Activated T-helper 9 cell treated with anti-CD3 and anti-CD28 coated beads, Interleukin-2, amount 50 U/mL, for 16 hours (primary cell): ENCODE measurements around the gene VDAC2.
"Not testable (repeated sequence)": the region's sequence is repeated elsewhere in the genome, so short reads cannot be mapped to it uniquely, and the experiment has no call there.

Experiments used
- DNase-seq: peaks from one replicate; pipeline ENCODE4 v3.0.0-alpha.2; 2020; ENCODE audit warnings: low read depth

The VDAC2 gene, protein sequence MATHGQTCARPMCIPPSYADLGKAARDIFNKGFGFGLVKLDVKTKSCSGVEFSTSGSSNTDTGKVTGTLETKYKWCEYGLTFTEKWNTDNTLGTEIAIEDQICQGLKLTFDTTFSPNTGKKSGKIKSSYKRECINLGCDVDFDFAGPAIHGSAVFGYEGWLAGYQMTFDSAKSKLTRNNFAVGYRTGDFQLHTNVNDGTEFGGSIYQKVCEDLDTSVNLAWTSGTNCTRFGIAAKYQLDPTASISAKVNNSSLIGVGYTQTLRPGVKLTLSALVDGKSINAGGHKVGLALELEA

GRCh38 chr10:75210282-75211006 lies at the start of gene VDAC2:
VDAC2 (plus strand) TSS chr10:75210796; CDS start chr10:75211159, 363 bp downstream.
- DNase-seq, result peak; percentile 92

- no peak for DNase-seq
Measured at GRCh38 chr10:75165684-75166622, 44.6 kb upstream of the VDAC2 start.

DNA sequence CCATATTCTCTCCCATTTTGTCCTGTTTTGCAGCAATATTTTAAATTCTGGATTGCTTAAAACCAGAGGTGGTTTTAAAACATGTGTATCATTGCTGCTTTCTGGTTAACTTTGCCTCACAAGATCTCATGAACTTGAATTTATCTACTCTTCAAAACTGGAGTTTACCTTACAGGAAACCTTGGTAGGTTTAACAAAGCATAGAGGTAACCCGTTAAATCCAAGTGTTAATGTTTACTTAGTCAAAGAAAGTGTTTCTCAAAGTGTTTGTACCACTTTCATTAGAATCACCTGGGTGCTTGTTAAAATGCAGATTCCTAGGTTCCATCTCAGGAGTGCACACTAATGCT lies 44.0 kb upstream of the VDAC2 start:
- DNase-seq, result no peak

DNA sequence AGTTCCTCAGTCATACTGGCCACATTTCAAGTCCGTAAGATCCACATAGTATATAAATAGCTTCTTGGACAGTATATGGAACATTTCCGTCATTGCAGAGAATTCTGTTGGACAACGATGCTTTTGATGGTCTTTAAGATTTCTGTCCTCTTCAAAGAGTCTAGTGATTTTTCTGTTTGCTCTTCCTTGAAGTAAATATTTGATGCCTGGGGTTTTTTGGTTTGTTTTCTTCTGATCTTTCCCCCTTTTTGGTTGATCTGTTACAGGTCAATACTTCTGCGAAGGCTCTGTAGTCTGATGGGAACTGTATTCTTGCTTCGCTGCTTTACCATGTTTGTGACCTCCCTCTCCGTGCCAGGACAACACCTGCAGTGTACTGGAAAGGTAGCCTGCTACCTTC lies 42.3 kb upstream of the VDAC2 start:
- DNase-seq, result no peak

DNA sequence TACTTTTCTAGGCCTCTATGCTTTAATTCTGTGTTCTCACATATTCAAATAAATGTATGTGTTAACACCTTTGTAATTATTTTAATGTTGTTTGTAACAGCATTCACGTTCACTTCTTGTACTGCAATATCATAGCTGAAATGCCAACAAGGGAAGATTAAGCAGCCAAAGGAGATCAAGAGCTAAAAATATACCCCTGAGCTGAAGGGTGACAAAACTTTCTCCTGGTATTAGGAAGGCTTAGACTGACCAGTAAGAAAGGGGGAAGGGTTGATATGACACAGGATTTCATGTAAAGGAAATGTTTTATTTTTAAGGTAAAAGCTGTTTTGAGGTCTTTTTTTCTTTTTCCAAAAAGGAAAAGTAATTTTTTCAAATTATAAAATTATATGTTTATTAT lies 40.4 kb upstream of the VDAC2 start:
- no peak for DNase-seq

- DNase-seq, result no peak
Measured at GRCh38 chr10:75175046-75175445, 35.5 kb upstream of the VDAC2 start.

- DNase-seq, result no peak
Measured at GRCh38 chr10:75176046-75176445, 34.5 kb upstream of the VDAC2 start.

DNA sequence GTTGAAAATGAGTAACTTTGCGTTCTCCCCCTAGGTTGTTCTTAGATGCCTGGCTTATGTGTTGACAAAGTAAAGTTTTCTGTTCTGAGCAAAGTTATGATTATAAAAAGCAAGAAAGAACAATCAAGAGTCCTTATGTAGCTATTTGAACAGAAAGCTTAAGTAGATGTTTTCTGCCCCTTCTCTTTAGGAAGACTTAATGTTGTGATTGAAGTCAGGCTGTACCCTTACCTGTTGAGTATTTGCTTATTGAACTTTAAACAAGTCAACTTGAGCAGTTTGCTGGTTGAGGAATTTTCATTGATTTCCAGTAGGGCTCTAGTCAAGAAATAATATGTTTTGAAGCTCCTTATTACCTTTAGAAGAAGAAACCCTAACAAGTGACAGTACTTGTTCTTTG lies 33.9 kb upstream of the VDAC2 start:
- no peak for DNase-seq

GRCh38 chr10:75179657-75180177 lies 30.9 kb upstream of the VDAC2 start:
- no peak for DNase-seq

DNA sequence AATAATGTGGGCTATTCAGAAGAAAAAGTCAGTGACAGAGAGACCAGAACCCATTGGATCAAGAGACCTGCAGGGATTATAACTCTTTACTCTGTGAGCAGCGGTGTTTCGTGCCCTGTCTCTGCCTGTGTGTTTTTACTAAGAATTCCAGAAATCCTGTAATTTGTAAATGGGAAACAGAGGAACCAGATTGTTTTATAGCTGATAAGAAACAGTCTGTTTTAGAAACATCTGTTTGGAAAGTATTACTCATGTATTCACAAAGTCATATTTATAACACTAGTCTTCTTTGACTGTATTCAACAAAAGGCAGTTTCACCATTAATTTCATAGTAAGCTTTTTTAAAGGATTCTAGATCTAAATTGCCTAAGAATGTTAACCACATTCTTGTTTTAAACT lies 30.0 kb upstream of the VDAC2 start:
- no peak for DNase-seq

- no peak for DNase-seq
Measured at GRCh38 chr10:75181073-75181472, 29.5 kb upstream of the VDAC2 start.

GRCh38 chr10:75186310-75186709 lies 24.3 kb upstream of the VDAC2 start:
- DNase-seq, result no peak

- DNase-seq, result peak; percentile 43
Measured at GRCh38 chr10:75187961-75188426, 22.6 kb upstream of the VDAC2 start.

GRCh38 chr10:75188522-75188921 lies 22.1 kb upstream of the VDAC2 start:
- not testable (repeated sequence) for DNase-seq

DNA sequence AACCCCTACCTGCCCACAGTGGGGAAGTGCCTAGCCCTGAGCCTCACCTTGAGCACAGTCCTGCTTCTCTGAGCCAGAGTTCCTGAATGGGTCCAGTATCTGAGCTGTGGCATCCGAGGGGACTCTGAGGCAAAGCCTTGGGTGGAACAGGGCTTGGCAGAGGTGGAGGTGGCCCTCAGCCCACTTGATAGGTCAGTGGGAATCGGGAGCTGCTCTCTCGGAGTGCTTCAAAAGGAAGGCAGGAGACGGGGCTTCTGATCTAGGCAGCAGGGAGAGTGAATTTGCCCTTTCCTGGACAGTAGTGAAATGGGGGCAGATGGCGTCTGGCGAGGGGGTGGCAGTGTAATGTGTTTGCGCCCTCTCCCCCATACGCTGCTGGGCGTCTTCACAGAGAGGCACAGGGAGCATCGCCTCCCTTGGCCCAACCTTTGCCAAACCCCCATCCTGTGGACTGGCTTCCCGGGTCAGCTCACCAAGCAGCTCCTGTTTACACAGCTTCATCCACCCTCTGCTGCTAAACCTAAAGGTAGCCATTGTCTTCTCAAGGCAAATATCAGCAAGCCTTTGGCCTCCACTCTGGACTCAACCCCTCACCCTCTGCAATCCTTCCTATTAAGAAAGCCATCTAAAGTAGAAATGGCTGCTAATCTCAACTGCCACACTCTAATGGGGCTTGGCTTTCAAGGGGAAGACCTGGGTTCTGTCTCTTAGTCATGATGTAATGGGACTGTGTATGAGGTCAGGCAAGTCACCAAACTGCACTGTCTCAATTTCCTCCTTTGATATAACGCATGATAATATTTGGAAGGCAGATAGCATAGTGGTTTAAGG lies 21.1 kb upstream of the VDAC2 start:
- no peak for DNase-seq

- no peak for DNase-seq
Measured at GRCh38 chr10:75191821-75192568, 18.6 kb upstream of the VDAC2 start.

GRCh38 chr10:75194625-75195024 lies 16.0 kb upstream of the VDAC2 start:
- DNase-seq, result not testable (repeated sequence)

DNA sequence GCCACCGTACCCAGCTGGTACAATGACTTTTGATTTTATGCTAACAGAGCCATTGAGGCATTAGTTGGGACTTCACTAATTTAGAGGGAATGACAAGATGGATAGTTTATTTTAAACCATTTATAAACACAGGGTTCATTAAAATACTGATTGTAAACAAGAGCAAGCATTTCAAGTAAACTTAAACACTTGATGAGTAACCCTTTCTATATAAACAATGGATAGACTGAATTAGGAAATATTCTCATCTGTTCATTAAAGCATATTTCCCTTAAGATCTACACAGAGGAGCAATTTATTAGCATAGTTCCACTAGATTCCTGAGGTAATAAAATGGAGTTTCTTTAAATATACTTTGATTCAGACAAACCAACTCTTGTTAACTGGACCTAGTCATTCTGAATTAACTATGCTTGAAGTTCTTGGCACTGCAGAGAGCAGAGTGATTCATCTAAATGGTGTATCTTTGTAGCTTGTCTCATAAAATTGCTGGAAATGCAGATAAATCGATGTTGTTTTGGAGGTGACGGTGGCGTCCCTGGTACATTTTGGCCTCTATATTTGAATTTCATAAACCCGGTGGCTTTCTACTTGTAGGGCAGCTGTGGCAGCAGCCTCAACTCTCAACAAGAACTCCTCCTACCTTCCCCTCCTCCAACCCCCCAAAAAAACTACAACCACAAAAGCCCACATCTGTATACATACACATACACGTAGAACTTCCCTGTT lies 15.4 kb upstream of the VDAC2 start:
- no peak for DNase-seq

- DNase-seq, result no peak
Measured at GRCh38 chr10:75197066-75197465, 13.5 kb upstream of the VDAC2 start.

GRCh38 chr10:75197906-75198305 lies 12.7 kb upstream of the VDAC2 start:
- DNase-seq, result no peak
